Inferior parietal cortex (tissue), 1 donor: ENCODE results near the gene SPNS2.

ENCODE experiments used
- DNase-seq: peaks from one replicate; pipeline ENCODE4 v3.0.0-alpha.2; 2016; ENCODE audit errors: extremely low spot score

The SPNS2 gene

DNA sequence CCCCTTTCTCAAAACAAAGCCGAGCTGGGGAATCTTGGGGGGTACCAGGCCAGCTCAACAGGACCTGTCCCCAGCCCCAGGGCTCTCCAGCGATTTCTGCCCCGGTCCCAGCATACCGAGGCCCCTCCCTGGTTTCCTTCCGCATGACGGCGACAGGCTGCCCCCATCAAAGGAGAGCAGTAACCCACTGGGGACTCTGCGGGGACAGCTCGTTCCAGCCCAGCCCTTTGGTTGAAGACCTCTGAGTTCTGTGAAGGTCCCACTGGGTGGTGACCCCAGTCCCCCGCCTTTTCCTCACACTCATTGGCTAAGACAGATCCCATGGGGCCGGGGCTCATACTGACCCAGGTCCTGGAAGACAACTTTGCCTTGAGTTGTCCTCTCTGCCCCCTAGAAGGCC, 89.7 kb downstream of the SPNS2 start:
- no peak for DNase-seq
